GM12801 (cell line): ENCODE results near the gene HACE1.

ENCODE experiments used
- TF ChIP-seq, protein P1 (sequence below): IDR thresholded peaks from one replicate; pipeline ENCODE4 v1.5.1; 2011; ENCODE audit warnings: control low read depth; ENCODE audit not compliant: insufficient read length; ENCODE audit errors: extremely low read depth

Gene HACE1

DNA sequence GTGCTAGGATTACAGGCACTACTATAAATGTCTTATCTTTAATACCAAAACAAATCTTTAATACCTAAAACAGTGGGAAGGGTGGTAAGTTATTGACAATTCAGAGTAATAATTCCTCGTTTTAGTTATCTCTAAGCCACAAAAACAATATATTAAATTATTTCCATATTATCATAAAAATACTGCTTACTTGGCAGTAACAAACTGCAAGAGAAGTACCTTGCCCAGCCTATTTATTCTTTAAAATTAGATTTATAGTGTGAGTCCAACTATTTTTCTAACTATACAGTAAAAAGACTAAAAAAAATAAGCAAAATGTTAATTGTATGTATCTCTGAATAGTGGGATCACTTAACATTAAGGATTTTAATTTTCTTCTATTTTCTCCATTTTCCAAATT is 123.2 kb downstream of the HACE1 start:
- TF ChIP-seq, protein P1, sequence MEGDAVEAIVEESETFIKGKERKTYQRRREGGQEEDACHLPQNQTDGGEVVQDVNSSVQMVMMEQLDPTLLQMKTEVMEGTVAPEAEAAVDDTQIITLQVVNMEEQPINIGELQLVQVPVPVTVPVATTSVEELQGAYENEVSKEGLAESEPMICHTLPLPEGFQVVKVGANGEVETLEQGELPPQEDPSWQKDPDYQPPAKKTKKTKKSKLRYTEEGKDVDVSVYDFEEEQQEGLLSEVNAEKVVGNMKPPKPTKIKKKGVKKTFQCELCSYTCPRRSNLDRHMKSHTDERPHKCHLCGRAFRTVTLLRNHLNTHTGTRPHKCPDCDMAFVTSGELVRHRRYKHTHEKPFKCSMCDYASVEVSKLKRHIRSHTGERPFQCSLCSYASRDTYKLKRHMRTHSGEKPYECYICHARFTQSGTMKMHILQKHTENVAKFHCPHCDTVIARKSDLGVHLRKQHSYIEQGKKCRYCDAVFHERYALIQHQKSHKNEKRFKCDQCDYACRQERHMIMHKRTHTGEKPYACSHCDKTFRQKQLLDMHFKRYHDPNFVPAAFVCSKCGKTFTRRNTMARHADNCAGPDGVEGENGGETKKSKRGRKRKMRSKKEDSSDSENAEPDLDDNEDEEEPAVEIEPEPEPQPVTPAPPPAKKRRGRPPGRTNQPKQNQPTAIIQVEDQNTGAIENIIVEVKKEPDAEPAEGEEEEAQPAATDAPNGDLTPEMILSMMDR, result no peak

DNA sequence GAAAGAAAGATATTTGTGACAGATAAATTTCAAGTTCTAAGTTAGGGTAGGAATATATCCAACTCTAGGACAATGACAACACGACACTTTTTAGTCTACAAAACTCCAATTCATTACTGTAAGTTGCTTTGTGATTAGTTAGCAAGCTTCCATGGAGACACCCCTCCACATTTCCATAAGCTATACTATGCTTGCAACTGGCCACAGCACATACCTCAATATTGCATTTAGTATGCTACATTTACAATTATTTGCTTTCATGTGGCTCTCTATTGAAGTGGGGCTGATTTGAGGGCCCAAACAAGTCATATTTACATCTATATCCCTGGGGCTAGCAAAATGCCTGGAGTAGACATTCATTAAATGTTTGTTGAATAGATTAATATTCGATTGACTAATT is 129.3 kb downstream of the HACE1 start:
- TF ChIP-seq, protein P1, result no peak

DNA sequence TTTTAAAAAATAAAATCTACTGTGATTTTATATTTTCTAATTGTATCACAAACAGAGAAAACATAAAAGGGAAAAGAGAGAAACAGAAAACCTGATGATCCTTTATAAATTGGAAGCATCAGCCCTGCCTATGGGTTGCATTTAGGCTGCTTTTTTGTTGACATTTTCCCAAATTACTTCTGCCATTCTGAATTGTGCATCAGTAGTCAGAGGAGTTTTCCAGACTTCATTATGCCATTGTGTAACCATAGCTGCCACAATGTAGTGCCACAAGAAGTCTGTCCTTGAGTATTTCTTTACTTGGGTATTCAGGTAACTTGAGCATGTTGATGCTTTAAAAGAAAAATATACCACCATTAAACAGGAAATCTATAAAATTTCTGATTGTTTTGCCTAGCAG is 130.3 kb downstream of the HACE1 start:
- TF ChIP-seq, protein P1, result no peak

DNA sequence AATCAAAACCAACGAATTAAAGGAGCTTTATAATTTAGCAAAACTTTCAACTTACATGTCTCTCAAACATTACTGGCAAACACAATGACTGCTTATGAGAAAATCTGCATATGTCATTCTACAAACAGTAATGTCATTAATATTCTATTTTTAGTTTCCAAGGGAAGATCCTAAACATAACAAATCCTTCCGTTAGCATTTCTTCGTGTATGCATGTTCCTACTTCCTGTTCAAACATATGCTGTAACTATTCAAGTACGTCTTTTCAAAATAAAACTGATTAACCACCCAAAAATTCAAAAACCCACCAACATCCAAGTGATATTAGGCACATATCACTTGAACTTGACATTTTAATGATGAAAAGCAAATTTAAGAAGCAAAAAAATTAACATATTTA is 131.3 kb downstream of the HACE1 start:
- TF ChIP-seq, protein P1, result no peak

DNA sequence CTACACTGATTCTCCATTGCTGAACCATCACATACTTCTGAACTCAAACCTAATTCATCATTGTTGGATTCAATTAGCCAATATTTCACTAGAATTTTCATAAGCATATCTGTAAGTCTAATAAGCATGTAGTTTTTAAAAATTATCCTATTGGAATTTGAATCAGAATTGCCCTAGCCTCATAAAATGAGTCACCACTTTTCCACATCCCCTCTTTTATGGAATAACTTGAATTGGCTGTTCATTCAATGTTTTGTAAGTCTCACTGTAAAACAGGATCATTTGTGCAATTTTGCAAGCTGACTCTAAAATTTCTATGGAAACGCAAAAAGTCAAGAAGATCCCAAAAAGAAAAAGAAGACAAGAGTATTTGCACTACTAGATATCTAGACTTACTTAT is 141.0 kb downstream of the HACE1 start:
- TF ChIP-seq, protein P1, result no peak

DNA sequence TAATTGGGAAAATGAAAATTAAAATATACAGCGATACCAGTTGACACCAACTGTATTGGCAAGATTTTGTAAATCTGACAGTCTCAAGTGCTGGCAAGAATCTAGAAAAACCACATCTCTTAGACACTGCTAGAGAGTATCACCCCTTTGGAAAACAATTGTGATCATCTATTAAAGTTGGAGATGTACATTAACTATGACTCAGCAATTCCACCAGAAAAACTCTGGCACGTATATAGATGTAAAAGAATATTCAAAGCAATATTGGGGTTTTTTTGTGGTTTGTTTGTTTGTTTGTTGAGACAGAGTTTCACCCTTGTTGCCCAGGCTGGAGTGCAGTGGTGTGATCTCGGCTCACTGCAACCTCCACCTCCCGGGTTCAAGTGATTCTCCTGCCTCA is 142.9 kb downstream of the HACE1 start:
- TF ChIP-seq, protein P1, result no peak

DNA sequence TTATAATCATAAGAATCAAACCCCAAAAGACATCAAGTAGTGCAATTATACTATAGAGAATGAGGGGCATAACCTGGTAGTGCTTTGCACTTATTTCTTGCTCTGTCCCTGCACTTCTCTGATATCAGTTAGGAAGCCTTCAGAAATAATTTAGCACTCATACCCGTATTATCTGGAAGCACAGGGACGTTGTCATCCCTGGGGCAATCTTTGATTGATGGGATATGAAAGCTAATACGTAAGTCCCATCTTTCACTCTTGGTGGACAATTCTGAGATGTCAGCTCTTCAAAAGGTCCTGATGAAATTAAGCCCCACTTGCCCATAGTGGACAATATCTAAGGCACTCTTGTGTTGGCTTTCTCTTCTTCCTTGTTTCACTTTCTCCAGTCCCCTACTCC is 144.9 kb downstream of the HACE1 start:
- TF ChIP-seq, protein P1, result no peak

DNA sequence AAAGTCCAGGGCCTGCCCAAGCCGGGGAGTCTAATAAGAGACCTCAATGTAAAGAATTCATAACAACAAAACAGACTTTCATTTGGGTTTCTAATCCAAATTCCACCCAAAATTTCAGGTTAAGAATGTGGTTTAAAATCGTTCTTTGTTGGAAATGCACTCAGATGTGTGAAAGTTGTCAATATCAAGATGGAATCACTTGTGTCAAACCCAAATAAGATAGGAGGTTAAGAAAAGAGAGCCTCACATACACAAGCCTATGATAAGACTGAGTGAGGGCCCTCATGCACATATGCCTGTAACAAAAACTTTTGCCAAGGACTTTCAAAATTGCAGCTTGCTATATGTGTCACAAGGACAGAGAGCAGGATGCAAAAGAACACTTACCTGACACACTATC is 145.7 kb downstream of the HACE1 start:
- TF ChIP-seq, protein P1, result no peak
